GM23248 (cell line): Measurements from ENCODE around the gene GLRX. TPM values are rescaled to one million over a fixed set of nuclear protein-coding genes. Genes with fewer than 3 reads are reported as not detected.
A peak's percentile ranks its signal among the peaks of the same experiment; 100 is the strongest.

Experiments used
- DNase-seq: peaks from one replicate; pipeline ENCODE4 v3.0.0-alpha.2; 2015
- H2AFZ ChIP-seq: fragments of 200-600 bp; sonication (generic); 2 replicates; pipeline ENCODE4 v1.6.1; 2016; ENCODE audit warnings: antibody characterized with exemption
- H3F3A ChIP-seq: fragments of 200-600 bp; sonication (generic); 2 replicates; pipeline ENCODE4 v1.6.1; 2016; ENCODE audit warnings: mild to moderate bottlenecking, antibody characterized with exemption, mixed run types; ENCODE audit not compliant: insufficient read depth
- H3K27ac ChIP-seq: fragments of 200-600 bp; sonication (generic); 2 replicates; pipeline ENCODE4 v1.5.1; 2016; ENCODE audit warnings: mild to moderate bottlenecking
- H3K27me3 ChIP-seq: fragments of 200-600 bp; sonication (generic); replicated peaks from 2 replicates; pipeline ENCODE4 v1.6.1; 2016; ENCODE audit warnings: mild to moderate bottlenecking; ENCODE audit not compliant: insufficient read depth
- H3K36me3 ChIP-seq: fragments of 200-600 bp; sonication (generic); 2 replicates; pipeline ENCODE4 v1.6.1; 2016; ENCODE audit warnings: low read depth, mild to moderate bottlenecking
- H3K4me1 ChIP-seq: fragments of 200-600 bp; sonication (generic); 2 replicates; pipeline ENCODE4 v1.6.1; 2016; ENCODE audit warnings: mild to moderate bottlenecking; ENCODE audit not compliant: insufficient read depth
- H3K4me2 ChIP-seq: fragments of 200-600 bp; sonication (generic); one replicate; pipeline ENCODE4 v1.6.1; 2016; ENCODE audit warnings: mild to moderate bottlenecking; ENCODE audit not compliant: unreplicated experiment
- H3K4me3 ChIP-seq: fragments of 200-600 bp; sonication (generic); 2 replicates; pipeline ENCODE4 v1.5.1; 2016; ENCODE audit warnings: mild to moderate bottlenecking
- H3K79me2 ChIP-seq: fragments of 200-600 bp; sonication (generic); 2 replicates; pipeline ENCODE4 v1.6.1; 2016; ENCODE audit warnings: mild to moderate bottlenecking; ENCODE audit not compliant: insufficient read depth
- H3K9ac ChIP-seq: fragments of 200-600 bp; sonication (generic); 2 replicates; pipeline ENCODE4 v1.6.1; 2016; ENCODE audit warnings: mild to moderate bottlenecking
- H3K9me2 ChIP-seq: fragments of 200-600 bp; sonication (generic); 2 replicates; pipeline ENCODE4 v1.6.1; 2016; ENCODE audit warnings: mixed run types, mild to moderate bottlenecking, moderate library complexity; ENCODE audit not compliant: insufficient read depth
- H3K9me3 ChIP-seq: fragments of 200-600 bp; sonication (generic); one replicate; pipeline ENCODE4 v1.6.1; 2017; ENCODE audit warnings: low read depth
- H4K20me1 ChIP-seq: fragments of 200-600 bp; sonication (generic); 2 replicates; pipeline ENCODE4 v1.6.0; 2016; ENCODE audit not compliant: insufficient read depth
- EZH2 ChIP-seq: fragments of 200-600 bp; sonication (generic); IDR thresholded peaks from 2 replicates; pipeline ENCODE4 v1.6.1; 2018; ENCODE audit warnings: antibody characterized with exemption, mild to moderate bottlenecking; ENCODE audit not compliant: insufficient read depth, poor library complexity, severe bottlenecking
- EZH2phosphoT487 ChIP-seq: fragments of 200-600 bp; sonication (generic); IDR thresholded peaks from 2 replicates; pipeline ENCODE4 v1.6.1; 2018; ENCODE audit warnings: antibody characterized with exemption, moderate library complexity, mild to moderate bottlenecking, low read depth; ENCODE audit not compliant: insufficient read depth
- WGBS, 2 experiments: methylation state at CpG; one replicate each; pipeline ENCODE4 v1.1.6; 2015 to 2017; ENCODE audit warnings: low lambda C conversion rate in 2 of 2, low coverage in 1 of 2; ENCODE audit errors: missing lambda C conversion rate in 2 of 2; 5-methylcytosine and 5-hydroxymethylcytosine counted together
- in situ Hi-C: fragments of 300-500 bp; cut with MboI; formaldehyde crosslinking; loops from 2 replicates; pipeline ENCODE4 v1.15.0; 2020
- polyA plus RNA-seq: library from polyadenylated mRNA; unstranded; fragments of >200 nt; fragmentation: Nextera tagmentation; extraction: Ambion mirVana; gene quantifications from 2 replicates; pipeline ENCODE4 v1.2.1, GENCODE V29; 2016
- total RNA-seq: library from RNA; depleted of rRNA; stranded (reverse); fragments of >200 nt; shearing (Covaris generic); gene quantifications from 2 replicates; pipeline ENCODE4 v1.2.3, GENCODE V29; 2014

The GLRX gene
- total and polyA plus RNA-seq, 2 experiments from 2014 or later: 144 to 316 TPM

- Histone ChIP-seq H3F3A (peaks cover 61% of the 10 kb centered on the region), H3K27ac (peak overlapping the region; percentile 26), H3K4me1 (peaks cover 48% of the 10 kb centered on the region), H2AFZ (peak overlapping the region; percentile 52), H3K4me3 (no peak overlapping the region), H3K9me2 (no peaks in the 10 kb centered on the region), H3K9ac (peak overlapping the region; percentile 30), H3K4me2 (no peak overlapping the region), H3K79me2 (no peaks in the 10 kb centered on the region), H4K20me1 (no peaks in the 10 kb centered on the region), H3K36me3 (peaks cover 17% of the 10 kb centered on the region), H3K9me3 (no peaks in the 10 kb centered on the region), H3K27me3 (no peaks in the 10 kb centered on the region)
- TF ChIP-seq EZH2phosphoT487 (no peak), EZH2 (no peak)
- WGBS, 2 experiments: 32 to 42% methylated on average over 4 of the region's 4 CpGs
- in situ Hi-C loops: no loop called here
- DNase-seq: peak; percentile 93
These were observed 41.4 kb downstream of the GLRX start for GRCh38 chr5:95781101-95781583.

- no peaks in the 10 kb centered on the region for H3K27me3 ChIP-seq
- H3K4me2 ChIP-seq: no peak overlapping the region
- peaks cover 55% of the 10 kb centered on the region for H3F3A ChIP-seq
- in situ Hi-C loops: no loop called here
- H3K4me1 ChIP-seq: peaks cover 43% of the 10 kb centered on the region
- H3K4me3 ChIP-seq: no peak overlapping the region
- TF ChIP-seq EZH2phosphoT487: no peak
- TF ChIP-seq EZH2: no peak
- peak overlapping the region; percentile 52; the same call in 1 of the 2 replicates for H2AFZ ChIP-seq
- H4K20me1 ChIP-seq: no peaks in the 10 kb centered on the region
- H3K9me3 ChIP-seq: no peaks in the 10 kb centered on the region
- H3K79me2 ChIP-seq: no peaks in the 10 kb centered on the region
- WGBS, 2 experiments: 96 to 100% methylated on average over 7 of the region's 7 CpGs
- H3K9ac ChIP-seq: peak overlapping the region; percentile 30
- DNase-seq: peak; percentile 45
- H3K9me2 ChIP-seq: no peaks in the 10 kb centered on the region
- H3K36me3 ChIP-seq: peaks cover 17% of the 10 kb centered on the region; the same call in 1 of the 2 replicates
- peak overlapping the region; percentile 26 for H3K27ac ChIP-seq
These were observed 41.9 kb downstream of the GLRX start for GRCh38 chr5:95780597-95780996.

GRCh38 chr5:95779611-95780010 lies 42.9 kb downstream of the GLRX start:
- Histone ChIP-seq H3K9me2 (no peaks in the 10 kb centered on the region), H3K9ac (no peak overlapping the region), H4K20me1 (no peaks in the 10 kb centered on the region), H3K27ac (peak overlapping the region; percentile 44), H3K36me3 (peaks cover 11% of the 10 kb centered on the region; the same call in 1 of the 2 replicates), H2AFZ (no peak overlapping the region), H3K4me3 (no peak overlapping the region), H3F3A (peaks cover 46% of the 10 kb centered on the region), H3K27me3 (no peaks in the 10 kb centered on the region), H3K4me1 (peaks cover 34% of the 10 kb centered on the region), H3K4me2 (peak overlapping the region; percentile 28), H3K9me3 (no peaks in the 10 kb centered on the region), H3K79me2 (no peaks in the 10 kb centered on the region)
- TF ChIP-seq EZH2 (no peak), EZH2phosphoT487 (no peak)
- DNase-seq: peak; percentile 59
- in situ Hi-C loops: no loop called here
- WGBS, 2 experiments: 30 to 38% methylated on average over 2 of the region's 2 CpGs

- no peak for DNase-seq
- Histone ChIP-seq H3K4me2 (peak overlapping the region; percentile 28), H3K9ac (no peak overlapping the region)
These were observed 43.7 kb downstream of the GLRX start for GRCh38 chr5:95778713-95779436.

More at GRCh38 chr5:95778713-95779436, 43.7 kb downstream of the GLRX start:
- Histone ChIP-seq H3K27ac (peak overlapping the region; percentile 44), H3K79me2 (0 out of 2 replicates have a peak, but pooled peaks cover 6% of the 10 kb centered on the region), H3F3A (peaks cover 47% of the 10 kb centered on the region), H3K9me3 (no peaks in the 10 kb centered on the region), H3K4me1 (peaks cover 33% of the 10 kb centered on the region), H2AFZ (no peak overlapping the region), H4K20me1 (no peaks in the 10 kb centered on the region), H3K4me3 (no peak overlapping the region), H3K27me3 (no peaks in the 10 kb centered on the region), H3K9me2 (no peaks in the 10 kb centered on the region), H3K36me3 (peaks cover 10% of the 10 kb centered on the region; the same call in 1 of the 2 replicates)
- WGBS, 2 experiments: 65 to 67% methylated on average over 7 of the region's 7 CpGs
- TF ChIP-seq EZH2phosphoT487 (no peak), EZH2 (no peak)
- in situ Hi-C loops: no loop called here
